Astrocyte of the cerebellum (primary cell): ENCODE data around the gene USP16.

Experiments
- DNase-seq: peaks from one replicate; pipeline ENCODE4 v3.0.0-alpha.2; 2011; ENCODE audit warnings: low read depth
- H3K4me3 ChIP-seq: 2 replicates; pipeline ENCODE4 v1.5.1; 2011; ENCODE audit warnings: mild to moderate bottlenecking, low read depth, low read length, moderate library complexity
- in situ Hi-C: cut with HindIII; loops from 2 replicates; pipeline ENCODE4 v1.10.0; 2017; ENCODE audit warnings: low sequenced_read_pairs
- TF ChIP-seq, protein P1 (sequence below): IDR thresholded peaks from 2 replicates; pipeline ENCODE4 v1.5.1; 2012; ENCODE audit warnings: low read length, low read depth, moderate library complexity, mild to moderate bottlenecking; ENCODE audit errors: missing control alignments

USP16 gene

GRCh38 chr21:29055080-29055479, 30.6 kb downstream of the USP16 start:
- in situ Hi-C loops = no loop called here
- no peak overlapping the region for H3K4me3 ChIP-seq
- TF ChIP-seq, protein P1, sequence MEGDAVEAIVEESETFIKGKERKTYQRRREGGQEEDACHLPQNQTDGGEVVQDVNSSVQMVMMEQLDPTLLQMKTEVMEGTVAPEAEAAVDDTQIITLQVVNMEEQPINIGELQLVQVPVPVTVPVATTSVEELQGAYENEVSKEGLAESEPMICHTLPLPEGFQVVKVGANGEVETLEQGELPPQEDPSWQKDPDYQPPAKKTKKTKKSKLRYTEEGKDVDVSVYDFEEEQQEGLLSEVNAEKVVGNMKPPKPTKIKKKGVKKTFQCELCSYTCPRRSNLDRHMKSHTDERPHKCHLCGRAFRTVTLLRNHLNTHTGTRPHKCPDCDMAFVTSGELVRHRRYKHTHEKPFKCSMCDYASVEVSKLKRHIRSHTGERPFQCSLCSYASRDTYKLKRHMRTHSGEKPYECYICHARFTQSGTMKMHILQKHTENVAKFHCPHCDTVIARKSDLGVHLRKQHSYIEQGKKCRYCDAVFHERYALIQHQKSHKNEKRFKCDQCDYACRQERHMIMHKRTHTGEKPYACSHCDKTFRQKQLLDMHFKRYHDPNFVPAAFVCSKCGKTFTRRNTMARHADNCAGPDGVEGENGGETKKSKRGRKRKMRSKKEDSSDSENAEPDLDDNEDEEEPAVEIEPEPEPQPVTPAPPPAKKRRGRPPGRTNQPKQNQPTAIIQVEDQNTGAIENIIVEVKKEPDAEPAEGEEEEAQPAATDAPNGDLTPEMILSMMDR = no peak
- DNase-seq = no peak

- TF ChIP-seq, protein P1 = no peak
- no peak overlapping the region for H3K4me3 ChIP-seq
- DNase-seq = no peak
- in situ Hi-C loops = no loop called here
Observed at GRCh38 chr21:29056005-29056404, 31.5 kb downstream of the USP16 start.

DNA sequence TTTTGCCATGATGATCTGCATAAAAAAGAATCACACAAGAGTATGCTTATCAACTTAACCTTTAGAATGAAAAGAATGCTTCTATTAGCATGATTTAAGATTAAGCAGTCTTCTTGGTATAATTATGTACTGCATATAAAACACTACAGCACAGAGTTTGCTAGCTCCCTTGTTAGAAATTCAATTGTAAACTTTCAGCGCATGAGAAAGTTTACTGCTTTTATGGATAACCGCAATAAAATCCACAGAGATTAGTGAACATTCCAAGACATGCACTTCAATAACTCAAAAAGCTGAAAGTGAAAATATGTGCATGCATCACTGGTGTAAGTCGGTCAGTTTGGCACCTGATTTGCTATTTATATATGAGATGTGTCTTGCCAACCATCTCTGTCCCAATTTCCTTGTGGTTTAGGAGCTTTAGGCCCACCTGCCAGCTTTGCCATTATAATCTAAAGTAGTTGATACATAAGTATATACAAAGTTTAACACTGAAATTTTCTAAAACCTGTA, 32.1 kb downstream of the USP16 start:
- H3K4me3 ChIP-seq = no peak overlapping the region

GRCh38 chr21:29064850-29065481, 40.5 kb downstream of the USP16 start:
- H3K4me3 ChIP-seq = no peak overlapping the region
- TF ChIP-seq, protein P1 = no peak
- in situ Hi-C loops = no loop called here
- no peak for DNase-seq

More for the DNA sequence above, 32.1 kb downstream of the USP16 start:
- DNase-seq = no peak
- TF ChIP-seq, protein P1 = no peak
- in situ Hi-C loops = no loop called here

- DNase-seq = no peak
- TF ChIP-seq, protein P1 = no peak
- in situ Hi-C loops = no loop called here
- peak overlapping the region; percentile 97 for H3K4me3 ChIP-seq
Observed at GRCh38 chr21:29072873-29073221, 48.4 kb downstream of the USP16 start.

- H3K4me3 ChIP-seq = peak within 1 kb of the TSS; percentile 97
- TF ChIP-seq, protein P1 = no peak
- DNase-seq = peak; percentile 99
- in situ Hi-C loops = no loop called here
Observed at GRCh38 chr21:29073222-29074006, 48.9 kb downstream of the USP16 start, which contains the start of gene CCT8. CCT8 (minus strand) TSS chr21:29073648; CDS start chr21:29073590, 58 bp downstream.
